ENCODE data around the gene SLC2A1. TPM values are rescaled to one million over a fixed set of nuclear protein-coding genes. Genes with fewer than 3 reads are reported as not detected.

The SLC2A1 gene
- total RNA-seq, 2 donors from 2014 or later: 71.6 to 150 TPM

DNA sequence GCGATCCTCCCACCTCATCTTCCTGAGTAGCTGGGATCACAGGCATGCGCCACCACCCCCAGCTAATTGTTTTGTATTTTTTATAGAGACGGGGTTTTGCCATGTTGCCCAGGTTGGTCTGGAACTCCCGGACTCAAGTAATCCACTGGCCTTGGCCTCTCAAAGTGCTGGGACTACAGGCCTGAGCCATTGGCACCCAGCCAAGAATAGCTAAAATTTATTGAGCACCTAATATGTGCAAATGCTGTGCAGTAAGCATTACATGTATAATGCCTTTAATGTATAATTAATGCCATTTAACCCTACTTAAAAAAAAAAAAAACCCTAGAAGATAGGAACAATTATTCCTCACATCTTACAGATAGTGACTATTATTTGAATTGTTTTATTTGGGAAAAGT lies 69.4 kb downstream of the SLC2A1 start:
- DNase-seq: no peak
- Histone ChIP-seq H3K36me3 (no peaks in the 10 kb centered on the region), H3K9ac (ENCODE audit: low read depth in 2 of 2, low read length in 2 of 2) (no peak overlapping the region), H3K27me3 (no peaks in the 10 kb centered on the region), H3K4me3 (no peak overlapping the region), H3K9me3 (no peaks in the 10 kb centered on the region), H3K4me1 (no peaks in the 10 kb centered on the region), H3K27ac (no peak overlapping the region)
- TF ChIP-seq, protein P1, sequence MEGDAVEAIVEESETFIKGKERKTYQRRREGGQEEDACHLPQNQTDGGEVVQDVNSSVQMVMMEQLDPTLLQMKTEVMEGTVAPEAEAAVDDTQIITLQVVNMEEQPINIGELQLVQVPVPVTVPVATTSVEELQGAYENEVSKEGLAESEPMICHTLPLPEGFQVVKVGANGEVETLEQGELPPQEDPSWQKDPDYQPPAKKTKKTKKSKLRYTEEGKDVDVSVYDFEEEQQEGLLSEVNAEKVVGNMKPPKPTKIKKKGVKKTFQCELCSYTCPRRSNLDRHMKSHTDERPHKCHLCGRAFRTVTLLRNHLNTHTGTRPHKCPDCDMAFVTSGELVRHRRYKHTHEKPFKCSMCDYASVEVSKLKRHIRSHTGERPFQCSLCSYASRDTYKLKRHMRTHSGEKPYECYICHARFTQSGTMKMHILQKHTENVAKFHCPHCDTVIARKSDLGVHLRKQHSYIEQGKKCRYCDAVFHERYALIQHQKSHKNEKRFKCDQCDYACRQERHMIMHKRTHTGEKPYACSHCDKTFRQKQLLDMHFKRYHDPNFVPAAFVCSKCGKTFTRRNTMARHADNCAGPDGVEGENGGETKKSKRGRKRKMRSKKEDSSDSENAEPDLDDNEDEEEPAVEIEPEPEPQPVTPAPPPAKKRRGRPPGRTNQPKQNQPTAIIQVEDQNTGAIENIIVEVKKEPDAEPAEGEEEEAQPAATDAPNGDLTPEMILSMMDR (IDR thresholded peaks at IDR 0.05): no peak
- intact Hi-C loops (cut with DNase I): no loop called here

DNA sequence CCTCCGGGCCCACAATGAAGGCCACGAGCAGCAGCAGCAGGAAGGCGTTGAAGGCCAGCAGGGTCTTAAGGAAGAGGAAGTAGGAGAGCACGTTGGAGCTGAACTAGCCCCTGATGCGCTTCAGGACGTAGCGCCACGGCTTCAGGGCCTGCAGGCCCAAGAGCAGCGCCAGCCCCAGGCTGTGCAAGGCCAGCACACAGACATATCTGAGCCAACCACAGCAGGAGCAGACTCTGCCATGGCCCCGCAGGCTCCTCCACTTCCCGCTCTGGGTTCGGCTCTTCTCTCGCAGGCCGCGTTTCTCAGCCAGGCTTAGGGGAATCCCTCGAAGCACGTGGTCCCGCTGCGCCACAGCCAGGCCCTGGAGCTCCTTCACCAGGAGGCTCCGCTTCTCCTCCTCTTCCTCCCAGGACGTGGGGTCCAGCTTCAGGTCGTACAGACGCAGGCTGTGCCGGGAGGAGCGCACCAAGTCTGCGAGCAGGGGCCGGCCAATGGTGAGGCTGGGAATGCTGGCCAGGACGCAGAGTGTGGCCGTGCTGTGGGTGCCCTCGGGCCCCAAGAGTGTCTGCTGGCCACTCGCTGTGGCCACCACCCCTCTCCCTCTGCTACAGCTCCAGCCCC lies 70.5 kb downstream of the SLC2A1 start:
- no peak for DNase-seq
- Histone ChIP-seq H3K4me3 (no peak overlapping the region), H3K4me1 (no peaks in the 10 kb centered on the region), H3K9ac (ENCODE audit: low read depth in 2 of 2, low read length in 2 of 2) (no peak overlapping the region), H3K36me3 (no peaks in the 10 kb centered on the region), H3K9me3 (no peaks in the 10 kb centered on the region), H3K27ac (no peak overlapping the region), H3K27me3 (no peaks in the 10 kb centered on the region)
- intact Hi-C loops (cut with DNase I): no loop called here
- TF ChIP-seq, protein P1 (IDR thresholded peaks at IDR 0.05): no peak

DNA sequence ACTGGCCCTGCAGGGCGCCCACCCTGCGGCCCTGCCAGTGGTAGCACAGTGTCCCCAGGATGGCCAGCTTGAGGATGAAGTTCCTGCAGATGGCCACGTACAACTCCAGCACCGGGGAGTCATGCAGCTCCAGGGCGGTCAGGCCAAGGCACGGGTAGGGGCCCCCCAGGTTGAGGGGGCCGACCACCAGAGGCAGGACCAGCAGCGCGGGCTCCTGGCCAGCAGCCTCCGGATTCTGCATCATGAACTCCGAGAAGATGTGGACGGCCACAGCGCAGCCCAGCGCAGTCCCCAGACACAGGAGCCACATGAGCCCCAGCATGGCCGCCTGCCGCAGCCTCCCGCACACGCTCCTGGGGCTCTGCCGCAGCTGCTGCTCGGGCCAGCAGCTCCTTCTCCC lies 71.3 kb downstream of the SLC2A1 start:
- Histone ChIP-seq H3K36me3 (no peaks in the 10 kb centered on the region), H3K4me1 (no peaks in the 10 kb centered on the region), H3K4me3 (no peak overlapping the region), H3K27me3 (no peaks in the 10 kb centered on the region), H3K27ac (no peak overlapping the region), H3K9ac (ENCODE audit: low read depth in 2 of 2, low read length in 2 of 2) (no peak overlapping the region), H3K9me3 (no peaks in the 10 kb centered on the region)
- TF ChIP-seq, protein P1 (IDR thresholded peaks at IDR 0.05): no peak
- DNase-seq: no peak
- intact Hi-C loops (cut with DNase I): no loop called here

DNA sequence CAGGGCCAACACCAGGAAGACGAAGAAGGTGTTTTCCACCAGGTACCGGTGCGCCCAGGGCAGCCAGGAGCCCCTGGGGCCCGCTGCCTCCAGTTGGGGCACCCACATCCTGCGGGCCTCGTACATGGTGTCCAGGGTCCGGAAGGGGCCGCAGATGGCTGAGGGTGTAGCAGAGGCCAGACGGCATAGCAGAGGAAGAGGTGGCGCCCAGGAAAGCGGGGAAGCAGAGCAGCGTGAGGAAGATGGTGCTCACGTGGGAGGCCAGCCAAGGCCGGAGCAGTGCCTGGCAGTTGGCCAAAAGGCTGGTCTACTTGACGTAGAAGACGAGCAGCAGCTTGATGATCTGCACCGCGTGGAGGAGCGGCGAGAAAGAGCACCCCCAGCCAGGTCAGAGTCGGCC lies 71.9 kb downstream of the SLC2A1 start:
- DNase-seq: no peak
- no peaks in the 10 kb centered on the region for H3K27me3 ChIP-seq
- TF ChIP-seq, protein P1 (IDR thresholded peaks at IDR 0.05): no peak

DNA sequence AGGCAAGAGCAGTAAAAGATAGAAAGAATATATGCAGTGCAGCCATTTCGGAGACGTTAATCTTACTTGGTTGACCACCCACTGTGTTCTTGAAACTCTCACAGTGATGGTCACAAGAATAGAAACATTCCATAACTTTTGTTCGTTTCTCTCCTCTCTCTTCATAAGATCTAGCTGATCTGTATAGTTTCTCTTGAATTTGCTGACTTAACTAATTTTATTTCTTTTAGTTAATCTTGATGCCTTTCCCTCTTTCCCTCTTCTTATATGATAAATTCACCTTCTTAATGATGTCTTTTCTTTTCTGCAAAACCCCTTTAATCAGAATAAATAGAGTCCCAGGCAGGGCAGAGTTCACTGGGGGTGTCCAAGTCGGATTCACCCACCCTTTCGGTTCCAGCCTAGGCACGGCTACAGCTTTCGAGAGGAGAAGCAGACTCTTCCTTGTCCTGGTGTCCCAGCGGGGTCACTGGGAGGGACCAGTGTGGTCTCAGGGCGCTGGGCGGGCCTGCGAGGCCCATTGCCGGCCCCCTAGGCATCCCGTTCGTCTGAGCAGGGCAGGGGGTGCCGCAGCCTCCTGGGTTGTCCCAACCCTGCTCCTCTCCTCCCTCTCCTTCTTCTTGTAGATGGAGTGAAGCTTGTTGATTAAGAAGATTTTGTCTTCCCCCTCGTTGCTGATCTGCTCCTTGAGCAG lies 72.5 kb downstream of the SLC2A1 start:
- no peaks in the 10 kb centered on the region for H3K36me3 ChIP-seq
- no peaks in the 10 kb centered on the region for H3K4me1 ChIP-seq
- no peaks in the 10 kb centered on the region for H3K27me3 ChIP-seq
- TF ChIP-seq, protein P1 (IDR thresholded peaks at IDR 0.05): no peak
- no peak overlapping the region for H3K27ac ChIP-seq
- DNase-seq: no peak
- no peak overlapping the region for H3K9ac ChIP-seq (ENCODE audit: low read depth in 2 of 2, low read length in 2 of 2)
- H3K9me3 ChIP-seq: no peaks in the 10 kb centered on the region
- H3K4me3 ChIP-seq: no peak overlapping the region
- intact Hi-C loops (cut with DNase I): no loop called here

More for the DNA sequence above, 71.9 kb downstream of the SLC2A1 start:
- Histone ChIP-seq H3K36me3 (no peaks in the 10 kb centered on the region), H3K9ac (ENCODE audit: low read depth in 2 of 2, low read length in 2 of 2) (no peak overlapping the region), H3K4me3 (no peak overlapping the region), H3K4me1 (no peaks in the 10 kb centered on the region), H3K9me3 (no peaks in the 10 kb centered on the region), H3K27ac (no peak overlapping the region)
- intact Hi-C loops (cut with DNase I): no loop called here

All from colonic mucosa (tissue), 4 donors.